IPS-18a (cell line): ENCODE results near the gene CDC25C.
"Not testable (repeated sequence)": the region's sequence is repeated elsewhere in the genome, so short reads cannot be mapped to it uniquely, and the experiment has no call there.

Source experiments
- H3K27ac ChIP-seq: one replicate; pipeline ENCODE4 v1.5.1; 2013; ENCODE audit warnings: low read length
- H3K27me3 ChIP-seq: one replicate; pipeline ENCODE4 v1.6.1; 2013; ENCODE audit warnings: mild to moderate bottlenecking, low read length; ENCODE audit not compliant: control insufficient read depth, insufficient read depth
- H3K36me3 ChIP-seq: one replicate; pipeline ENCODE4 v1.6.1; 2013; ENCODE audit warnings: low read depth, low read length; ENCODE audit not compliant: control insufficient read depth
- H3K4me1 ChIP-seq: one replicate; pipeline ENCODE4 v1.6.1; 2013; ENCODE audit warnings: low read depth, low read length; ENCODE audit not compliant: control insufficient read depth
- H3K4me3 ChIP-seq: one replicate; pipeline ENCODE4 v1.5.1; 2013; ENCODE audit warnings: low read length
- H3K9ac ChIP-seq: one replicate; pipeline ENCODE4 v1.6.1; 2013; ENCODE audit warnings: mild to moderate bottlenecking, low read length, moderate library complexity
- H3K9me3 ChIP-seq: one replicate; pipeline ENCODE4 v1.6.1; 2013; ENCODE audit warnings: low read depth, low read length; ENCODE audit not compliant: control insufficient read depth

The CDC25C gene

GRCh38 chr5:138274189-138274853, 57.3 kb downstream of the CDC25C start, which contains the start of gene GFRA3:
Gene GFRA3, minus strand, starts transcription at chr5:138274621. Its CDS starts 197 bp downstream, at chr5:138274424.
- Histone ChIP-seq H3K36me3 (no peaks in the 10 kb centered on the region), H3K27ac (no peak within 1 kb of the TSS), H3K4me1 (peaks cover 11% of the 10 kb centered on the region), H3K9ac (peak within 1 kb of the TSS; percentile 36), H3K27me3 (peaks cover 41% of the 10 kb centered on the region), H3K4me3 (peak within 1 kb of the TSS; percentile 67), H3K9me3 (no peaks in the 10 kb centered on the region)

DNA sequence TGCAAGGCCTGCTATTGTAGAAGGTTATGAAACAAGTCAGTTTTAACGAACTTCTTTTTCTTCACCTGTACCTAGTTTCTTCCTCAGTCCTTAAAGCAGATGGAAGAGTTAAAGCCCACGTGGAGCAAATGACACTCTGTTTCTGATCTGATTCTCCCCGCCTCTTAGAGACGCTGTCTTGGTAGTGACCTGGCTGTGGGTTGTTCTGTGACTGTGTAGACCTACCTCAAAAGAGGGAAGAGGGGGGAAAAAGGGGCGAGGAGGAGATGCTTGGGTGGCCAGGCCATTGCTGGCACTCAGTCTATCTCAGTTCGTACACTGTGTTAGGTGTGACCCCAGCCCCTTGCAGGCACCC, 57.8 kb downstream of the CDC25C start:
- H3K27me3 ChIP-seq: peaks cover 41% of the 10 kb centered on the region
- no peaks in the 10 kb centered on the region for H3K9me3 ChIP-seq
- H3K9ac ChIP-seq: no peak overlapping the region
- H3K4me1 ChIP-seq: peaks cover 11% of the 10 kb centered on the region
- peak overlapping the region; percentile 67 for H3K4me3 ChIP-seq
- H3K27ac ChIP-seq: no peak overlapping the region
- no peaks in the 10 kb centered on the region for H3K36me3 ChIP-seq

DNA sequence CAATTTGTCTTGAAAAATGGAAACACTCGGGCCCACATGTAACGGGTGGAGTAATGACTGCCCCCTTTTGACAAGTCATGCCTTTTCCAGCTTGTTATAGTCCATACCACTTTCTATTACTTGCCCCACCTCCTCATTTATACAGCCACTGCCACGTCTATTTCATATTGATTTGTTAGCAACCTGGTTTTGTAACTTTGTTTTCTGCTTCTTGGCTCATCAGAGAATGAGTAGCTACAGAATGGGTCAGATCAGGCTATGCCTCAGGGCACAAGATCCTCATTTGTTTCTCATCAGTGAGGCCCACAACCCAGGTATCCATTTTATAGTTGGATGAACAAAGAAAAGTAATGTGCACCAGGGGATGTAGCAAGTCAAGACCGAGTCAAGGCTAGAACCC, 58.9 kb downstream of the CDC25C start:
- Histone ChIP-seq H3K4me3 (no peak overlapping the region), H3K9me3 (no peaks in the 10 kb centered on the region), H3K9ac (no peak overlapping the region), H3K36me3 (no peaks in the 10 kb centered on the region), H3K27me3 (peaks cover 41% of the 10 kb centered on the region), H3K27ac (no peak overlapping the region), H3K4me1 (peaks cover 11% of the 10 kb centered on the region)

DNA sequence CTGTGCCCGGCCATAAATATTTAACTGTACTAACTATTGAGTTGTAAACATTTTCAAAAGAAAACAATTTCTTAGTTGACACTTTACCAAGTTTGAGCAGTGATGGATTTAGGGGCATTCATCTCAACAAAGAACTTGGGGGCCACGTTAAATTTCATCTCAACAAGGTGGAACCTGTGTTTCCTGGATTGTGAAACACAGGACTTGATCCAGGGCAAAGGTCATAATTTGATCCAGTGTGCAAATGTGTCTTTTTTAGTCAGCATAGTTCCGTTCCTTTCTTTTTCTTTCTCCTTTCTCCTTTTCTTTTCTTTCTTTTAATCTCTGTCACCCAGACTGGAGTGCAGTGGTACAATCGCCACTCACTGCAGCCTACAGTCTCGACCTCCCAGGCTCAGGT, 60.3 kb downstream of the CDC25C start:
- no peak overlapping the region for H3K27ac ChIP-seq
- no peaks in the 10 kb centered on the region for H3K36me3 ChIP-seq
- H3K9me3 ChIP-seq: no peaks in the 10 kb centered on the region
- no peak overlapping the region for H3K4me3 ChIP-seq
- peaks cover 37% of the 10 kb centered on the region for H3K27me3 ChIP-seq
- H3K9ac ChIP-seq: no peak overlapping the region
- H3K4me1 ChIP-seq: peaks cover 11% of the 10 kb centered on the region

DNA sequence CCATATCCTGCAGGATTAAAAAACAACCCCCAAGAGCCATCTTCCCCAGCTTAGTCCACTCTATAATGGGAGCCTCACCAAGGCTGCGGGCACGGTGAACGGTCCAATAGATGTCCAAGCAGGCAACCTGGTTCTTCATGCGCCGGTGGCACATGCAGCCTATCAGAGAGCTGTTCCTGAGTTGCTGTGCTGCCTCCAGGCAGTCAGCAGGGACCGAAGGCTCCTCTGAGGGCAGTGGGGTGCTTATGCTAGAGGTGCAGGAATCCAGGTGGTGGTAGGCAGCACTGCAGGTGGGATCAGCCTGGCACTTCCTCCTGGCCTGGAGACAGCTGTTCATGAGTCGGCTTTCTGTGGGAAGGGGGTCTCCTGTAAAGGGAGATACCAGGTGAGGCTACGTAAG, 67.4 kb downstream of the CDC25C start:
- Histone ChIP-seq H3K27me3 (no peaks in the 10 kb centered on the region), H3K4me1 (no peaks in the 10 kb centered on the region), H3K4me3 (no peak overlapping the region), H3K9me3 (no peaks in the 10 kb centered on the region), H3K27ac (no peak overlapping the region), H3K9ac (no peak overlapping the region), H3K36me3 (no peaks in the 10 kb centered on the region)

GRCh38 chr5:138263581-138263980, 68.0 kb downstream of the CDC25C start:
- Histone ChIP-seq H3K36me3 (no peaks in the 10 kb centered on the region), H3K4me1 (no peaks in the 10 kb centered on the region), H3K27ac (no peak overlapping the region), H3K9ac (no peak overlapping the region), H3K27me3 (no peaks in the 10 kb centered on the region), H3K9me3 (no peaks in the 10 kb centered on the region), H3K4me3 (no peak overlapping the region)

- no peak overlapping the region for H3K4me3 ChIP-seq
- no peaks in the 10 kb centered on the region for H3K9me3 ChIP-seq
- no peak overlapping the region for H3K27ac ChIP-seq
Measured at GRCh38 chr5:138258704-138259292, 72.8 kb downstream of the CDC25C start.

GRCh38 chr5:138257583-138257982, 74.0 kb downstream of the CDC25C start:
- Histone ChIP-seq H3K4me1 (no peaks in the 10 kb centered on the region), H3K27me3 (no peaks in the 10 kb centered on the region), H3K27ac (no peak overlapping the region), H3K4me3 (no peak overlapping the region), H3K9ac (no peak overlapping the region), H3K9me3 (no peaks in the 10 kb centered on the region), H3K36me3 (no peaks in the 10 kb centered on the region)

More at GRCh38 chr5:138258704-138259292, 72.8 kb downstream of the CDC25C start:
- Histone ChIP-seq H3K4me1 (no peaks in the 10 kb centered on the region), H3K36me3 (no peaks in the 10 kb centered on the region), H3K27me3 (no peaks in the 10 kb centered on the region), H3K9ac (no peak overlapping the region)

- Histone ChIP-seq H3K4me1 (no peaks in the 10 kb centered on the region), H3K4me3 (no peak overlapping the region), H3K9me3 (no peaks in the 10 kb centered on the region), H3K27ac (no peak overlapping the region), H3K36me3 (no peaks in the 10 kb centered on the region), H3K9ac (no peak overlapping the region), H3K27me3 (no peaks in the 10 kb centered on the region)
Measured at GRCh38 chr5:138252944-138253343, 78.7 kb downstream of the CDC25C start.

GRCh38 chr5:138247800-138248199, 83.8 kb downstream of the CDC25C start:
- H3K36me3 ChIP-seq, H3K4me1 ChIP-seq, H3K27ac ChIP-seq, H3K9ac ChIP-seq, H3K9me3 ChIP-seq, H3K4me3 ChIP-seq: not testable (repeated sequence)
- peaks cover 14% of the 10 kb centered on the region for H3K27me3 ChIP-seq

GRCh38 chr5:138246822-138247221, 84.8 kb downstream of the CDC25C start:
- no peaks in the 10 kb centered on the region for H3K9me3 ChIP-seq
- no peak overlapping the region for H3K9ac ChIP-seq
- H3K27me3 ChIP-seq: peaks cover 24% of the 10 kb centered on the region
- H3K4me3 ChIP-seq: no peak overlapping the region
- no peaks in the 10 kb centered on the region for H3K36me3 ChIP-seq
- H3K27ac ChIP-seq: no peak overlapping the region
- peaks cover 12% of the 10 kb centered on the region for H3K4me1 ChIP-seq

DNA sequence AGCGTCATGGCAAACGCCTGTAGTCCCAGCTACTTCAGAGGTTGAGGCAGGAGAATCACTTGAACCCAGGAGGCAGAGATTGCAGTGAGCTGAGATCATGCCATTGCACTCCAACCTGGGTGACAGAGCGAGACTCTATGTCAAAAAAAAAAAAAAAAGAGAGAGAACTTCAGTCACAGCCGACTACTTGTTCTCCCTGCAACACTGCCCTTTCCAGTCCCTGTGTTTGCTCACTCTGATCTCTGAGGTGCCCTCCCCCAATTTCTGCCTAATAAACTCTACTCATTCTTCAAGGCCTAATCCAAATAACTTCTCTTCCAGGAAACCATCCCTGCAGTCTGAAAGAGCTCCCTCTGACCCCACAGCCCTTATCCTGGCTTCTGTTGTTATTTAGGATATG, 85.3 kb downstream of the CDC25C start:
- no peak overlapping the region for H3K4me3 ChIP-seq
- H3K4me1 ChIP-seq: peaks cover 12% of the 10 kb centered on the region
- H3K27ac ChIP-seq: no peak overlapping the region
- H3K36me3 ChIP-seq: no peaks in the 10 kb centered on the region
- H3K9me3 ChIP-seq: no peaks in the 10 kb centered on the region
- peaks cover 29% of the 10 kb centered on the region for H3K27me3 ChIP-seq
- no peak overlapping the region for H3K9ac ChIP-seq
